PC-9 (cell line): ENCODE results near the gene EPHX1.

ENCODE experiments used
- EZH2 ChIP-seq: fragments of 200-600 bp; sonication (generic); IDR thresholded peaks from 2 replicates; pipeline ENCODE4 v1.8.0; 2017; ENCODE audit warnings: antibody characterized with exemption, low read depth
- TF ChIP-seq, protein P1 (sequence below): fragments of 200-600 bp; sonication (generic); conservative IDR thresholded peaks from 2 replicates; pipeline ENCODE4 v1.6.1; 2017; ENCODE audit warnings: mixed run types, antibody characterized with exemption, mild to moderate bottlenecking, moderate library complexity

DNA sequence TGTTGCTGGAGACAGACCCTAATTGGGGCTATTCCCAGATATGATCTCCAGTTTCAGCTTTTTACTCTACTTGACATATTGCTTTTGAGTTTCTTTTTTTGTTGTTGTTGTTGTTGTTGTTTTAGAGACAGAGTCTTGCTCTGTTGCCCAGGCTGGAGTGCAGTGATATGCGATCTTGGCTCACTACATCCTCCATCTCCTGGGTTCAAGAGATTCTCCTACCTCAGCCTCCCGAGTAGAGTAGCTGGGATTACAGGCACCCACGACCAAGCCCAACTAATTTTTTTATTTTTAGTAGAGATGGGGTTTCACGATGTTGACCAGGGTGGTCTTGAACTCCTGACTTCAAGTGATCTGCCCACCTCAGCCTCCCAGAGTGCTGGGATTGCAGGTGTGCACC, 33.6 kb upstream of the EPHX1 start:
- TF ChIP-seq, protein P1, sequence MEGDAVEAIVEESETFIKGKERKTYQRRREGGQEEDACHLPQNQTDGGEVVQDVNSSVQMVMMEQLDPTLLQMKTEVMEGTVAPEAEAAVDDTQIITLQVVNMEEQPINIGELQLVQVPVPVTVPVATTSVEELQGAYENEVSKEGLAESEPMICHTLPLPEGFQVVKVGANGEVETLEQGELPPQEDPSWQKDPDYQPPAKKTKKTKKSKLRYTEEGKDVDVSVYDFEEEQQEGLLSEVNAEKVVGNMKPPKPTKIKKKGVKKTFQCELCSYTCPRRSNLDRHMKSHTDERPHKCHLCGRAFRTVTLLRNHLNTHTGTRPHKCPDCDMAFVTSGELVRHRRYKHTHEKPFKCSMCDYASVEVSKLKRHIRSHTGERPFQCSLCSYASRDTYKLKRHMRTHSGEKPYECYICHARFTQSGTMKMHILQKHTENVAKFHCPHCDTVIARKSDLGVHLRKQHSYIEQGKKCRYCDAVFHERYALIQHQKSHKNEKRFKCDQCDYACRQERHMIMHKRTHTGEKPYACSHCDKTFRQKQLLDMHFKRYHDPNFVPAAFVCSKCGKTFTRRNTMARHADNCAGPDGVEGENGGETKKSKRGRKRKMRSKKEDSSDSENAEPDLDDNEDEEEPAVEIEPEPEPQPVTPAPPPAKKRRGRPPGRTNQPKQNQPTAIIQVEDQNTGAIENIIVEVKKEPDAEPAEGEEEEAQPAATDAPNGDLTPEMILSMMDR: no peak
- no peak for TF ChIP-seq EZH2
